HG03460 (cell line): ENCODE measurements around the gene LYSMD2.

Experiments
- ATAC-seq: cut with Tn5 transposase; IDR thresholded peaks from one replicate; pipeline ENCODE4 v1.9.1; 2021; ENCODE audit not compliant: unreplicated experiment

Gene LYSMD2

GRCh38 chr15:51720201-51720995 is 17.1 kb downstream of the LYSMD2 start:
- no peak for ATAC-seq

GRCh38 chr15:51718746-51719145 is 18.7 kb downstream of the LYSMD2 start:
- ATAC-seq, result no peak

- ATAC-seq, result no peak
Observed at GRCh38 chr15:51718219-51718618, 19.2 kb downstream of the LYSMD2 start.

- ATAC-seq, result no peak
Observed at GRCh38 chr15:51714911-51715310, 22.5 kb downstream of the LYSMD2 start.

GRCh38 chr15:51714162-51714561 is 23.3 kb downstream of the LYSMD2 start:
- ATAC-seq, result no peak

GRCh38 chr15:51709031-51709430 is 28.4 kb downstream of the LYSMD2 start:
- no peak for ATAC-seq

- ATAC-seq, result no peak
Observed at GRCh38 chr15:51708013-51708412, 29.4 kb downstream of the LYSMD2 start.

GRCh38 chr15:51706926-51707608 is 30.4 kb downstream of the LYSMD2 start:
- no peak for ATAC-seq

GRCh38 chr15:51706291-51706690 is 31.2 kb downstream of the LYSMD2 start:
- ATAC-seq, result no peak

- ATAC-seq, result no peak
Observed at GRCh38 chr15:51702710-51703109, 34.7 kb downstream of the LYSMD2 start.

GRCh38 chr15:51699373-51699772 is 38.1 kb downstream of the LYSMD2 start:
- no peak for ATAC-seq

- ATAC-seq, result no peak
Observed at GRCh38 chr15:51697163-51697562, 40.3 kb downstream of the LYSMD2 start.

- no peak for ATAC-seq
Observed at GRCh38 chr15:51696566-51696965, 40.9 kb downstream of the LYSMD2 start.

- ATAC-seq, result no peak
Observed at GRCh38 chr15:51692154-51692553, 45.3 kb downstream of the LYSMD2 start.

- ATAC-seq, result no peak
Observed at GRCh38 chr15:51688863-51689262, 48.6 kb downstream of the LYSMD2 start.

GRCh38 chr15:51687565-51687964 is 49.9 kb downstream of the LYSMD2 start:
- no peak for ATAC-seq

GRCh38 chr15:51681303-51681963 is 56.0 kb downstream of the LYSMD2 start, which contains the start of gene SCG3:
TSS of gene SCG3 (plus strand) at chr15:51681503. CDS start at chr15:51681756, 253 bp downstream.
- no peak for ATAC-seq

- no peak for ATAC-seq
Observed at GRCh38 chr15:51680321-51680720, 57.1 kb downstream of the LYSMD2 start.

GRCh38 chr15:51678096-51678495 is 59.4 kb downstream of the LYSMD2 start:
- ATAC-seq, result no peak

GRCh38 chr15:51677452-51677851 is 60.0 kb downstream of the LYSMD2 start:
- ATAC-seq, result no peak

- ATAC-seq, result no peak
Observed at GRCh38 chr15:51677021-51677420, 60.4 kb downstream of the LYSMD2 start.

GRCh38 chr15:51675234-51675633 is 62.2 kb downstream of the LYSMD2 start:
- no peak for ATAC-seq
